NOMO-1 treated with DMSO at 0.1 percent for 48 hours (cell line): Measurements from ENCODE around the gene SNRNP27.
"Not testable (repeated sequence)": the region's sequence is repeated elsewhere in the genome, so short reads cannot be mapped to it uniquely, and the experiment has no call there.

Source experiments
- DNase-seq: peaks from one replicate; lab custom pipeline; 2025; ENCODE audit not compliant: unreplicated experiment; lab: John Stamatoyannopoulos, UW

The SNRNP27 gene

DNA sequence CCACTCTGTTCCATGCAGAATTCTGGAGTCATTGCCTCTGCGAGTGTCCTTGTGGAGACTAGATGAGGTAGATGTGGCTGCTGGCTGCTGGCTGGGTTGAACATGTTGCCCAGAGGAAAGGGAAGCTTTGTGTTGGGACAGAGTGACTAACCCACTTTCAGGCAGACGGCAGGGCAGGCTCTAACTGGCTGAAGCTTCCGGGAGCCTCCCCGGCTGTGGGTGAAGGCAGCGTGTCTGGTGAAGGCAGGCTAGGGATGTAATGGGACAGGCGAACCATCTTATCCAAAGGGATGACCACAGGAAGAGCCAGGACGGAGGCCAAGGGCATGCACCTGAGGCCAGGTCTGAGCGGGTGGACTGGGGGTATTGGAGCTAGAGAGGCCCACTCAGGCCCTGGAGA lies 51.7 kb downstream of the SNRNP27 start:
- peak; percentile 87 for DNase-seq

DNA sequence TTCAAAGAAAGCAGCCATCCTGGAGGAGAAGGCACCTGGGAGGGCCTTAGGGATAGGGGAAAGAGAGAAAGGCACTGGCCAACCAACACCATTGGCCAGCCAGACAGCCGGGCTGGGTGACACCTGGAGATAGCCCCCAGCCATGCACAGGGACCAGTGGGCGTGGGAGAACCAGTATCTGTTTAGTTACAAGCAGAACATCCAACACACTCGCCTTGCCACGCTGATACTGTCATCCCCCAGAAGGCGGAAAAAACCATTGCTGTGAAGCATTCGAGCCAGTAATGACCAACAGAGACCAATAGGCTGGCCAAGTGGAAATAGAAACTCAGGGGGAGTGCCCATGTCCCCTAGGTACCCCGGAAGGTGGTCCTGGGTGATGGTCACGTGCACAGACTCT lies 52.2 kb downstream of the SNRNP27 start:
- DNase-seq = no peak

DNA sequence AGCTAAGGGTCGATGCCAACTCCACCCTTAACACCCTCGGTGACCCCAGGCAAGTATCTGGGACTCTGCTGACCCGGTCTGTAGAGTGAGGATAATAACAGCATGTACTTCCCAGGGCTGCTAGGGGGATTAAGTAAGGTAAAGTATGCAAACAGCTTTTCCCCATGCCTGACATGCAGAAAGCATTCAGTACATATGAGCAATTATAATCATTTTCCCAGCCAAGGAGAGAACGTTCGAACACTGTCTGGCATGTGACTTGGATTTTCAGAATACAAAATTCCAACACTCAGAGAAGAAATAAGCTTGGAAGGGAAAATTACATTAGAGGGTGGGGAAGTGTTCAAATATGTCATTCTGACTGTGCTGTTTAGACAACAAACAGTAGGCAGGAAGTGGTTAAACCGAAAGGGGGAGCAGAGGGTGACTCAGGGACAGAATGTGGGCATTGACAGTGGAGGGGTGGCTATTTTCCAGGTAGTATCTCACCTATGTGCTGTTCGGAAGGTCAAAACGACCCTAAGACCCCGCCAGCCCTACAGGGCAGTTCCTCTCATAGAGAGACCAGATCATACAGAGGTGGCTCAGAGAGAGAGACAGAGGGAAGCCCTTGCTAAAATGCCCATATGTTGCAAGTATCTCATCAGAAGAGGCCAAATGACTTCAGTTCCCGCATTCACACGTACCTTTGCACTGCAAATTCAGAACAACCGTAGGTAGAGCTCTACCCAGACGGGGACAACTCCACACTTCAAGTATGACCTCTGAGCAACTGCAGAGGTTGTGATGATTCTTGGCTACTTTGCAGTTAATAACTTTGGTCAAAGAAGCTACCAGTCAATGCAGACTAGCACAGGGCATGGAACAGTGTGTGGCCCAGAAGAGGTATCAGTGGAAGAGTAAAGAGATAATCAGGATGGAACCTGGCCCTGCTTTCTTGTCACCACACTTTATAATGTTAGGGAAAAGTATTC lies 52.9 kb downstream of the SNRNP27 start:
- peak; percentile 86 for DNase-seq

DNA sequence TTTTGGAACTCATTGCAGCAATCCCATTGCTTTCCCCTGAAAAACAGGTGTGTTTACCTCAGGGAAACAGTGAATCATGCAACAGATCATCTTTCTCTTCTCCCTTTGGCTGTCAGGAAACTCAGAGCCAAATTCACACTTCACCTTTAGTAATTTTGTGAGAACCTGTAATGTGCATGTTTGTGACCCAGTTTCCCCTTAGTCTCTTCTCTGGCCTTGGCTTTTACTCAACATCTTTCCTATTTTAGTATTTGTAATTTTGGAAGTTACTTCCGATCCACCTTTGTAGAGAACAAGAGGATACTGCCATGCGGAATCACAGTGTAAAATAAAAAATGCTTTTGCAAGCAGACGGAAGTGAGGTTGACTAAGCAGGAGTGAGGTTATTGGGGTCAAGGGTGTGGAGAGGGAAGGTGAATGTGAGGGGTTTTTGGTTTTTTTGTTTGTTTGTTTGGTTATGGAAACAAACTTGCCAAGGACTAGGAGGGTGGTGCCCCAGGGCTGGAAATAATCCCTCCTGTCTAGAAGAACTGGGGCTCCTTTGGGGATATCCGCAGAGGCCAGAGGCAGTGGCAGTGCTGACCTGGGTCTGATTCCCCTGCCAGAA lies 53.7 kb downstream of the SNRNP27 start:
- DNase-seq = no peak

DNA sequence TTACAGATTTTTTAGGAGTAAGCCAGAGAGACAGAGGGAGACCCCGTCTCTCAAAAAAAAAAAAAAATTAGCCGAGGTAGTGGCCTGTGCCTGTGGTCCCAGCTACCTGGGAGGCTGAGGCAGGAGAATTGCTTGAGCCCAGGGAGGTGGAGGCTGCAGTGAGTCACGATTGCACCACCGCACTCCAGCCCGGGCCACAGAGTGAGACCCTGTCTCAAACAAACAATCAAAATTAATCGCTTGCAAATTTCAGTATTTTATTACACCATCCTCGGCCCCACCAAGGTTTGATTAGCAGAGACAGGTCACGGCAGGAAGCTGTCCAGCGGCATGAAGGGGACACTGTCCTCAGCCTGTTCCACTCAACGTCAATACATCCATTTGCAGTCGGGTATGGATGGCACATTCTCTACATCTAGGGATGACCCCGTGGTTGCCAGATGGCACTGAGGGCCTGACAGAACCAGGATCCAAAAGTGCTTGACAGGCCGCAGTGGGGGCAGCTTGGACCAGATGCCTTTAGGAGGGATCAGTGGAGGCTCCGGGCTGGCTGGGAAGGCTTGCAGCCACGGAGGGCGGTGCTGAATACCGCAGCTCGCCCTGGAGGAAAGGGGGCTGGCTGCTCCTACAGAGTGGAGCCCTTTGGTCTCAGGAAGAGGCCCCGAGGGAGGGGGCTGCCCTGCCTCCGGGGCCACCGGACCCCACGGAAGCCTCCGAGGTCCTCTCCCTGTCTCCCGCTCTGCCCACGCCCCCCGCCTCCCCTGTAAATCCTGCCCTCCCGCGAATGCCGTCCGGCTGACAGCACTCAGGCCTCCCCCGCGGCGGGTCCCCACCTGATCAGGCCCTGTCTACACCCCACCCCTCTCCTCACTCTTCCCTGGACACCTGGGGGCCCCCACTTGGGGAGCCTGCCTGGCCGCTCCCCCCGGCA lies 54.5 kb downstream of the SNRNP27 start:
- no peak for DNase-seq

DNA sequence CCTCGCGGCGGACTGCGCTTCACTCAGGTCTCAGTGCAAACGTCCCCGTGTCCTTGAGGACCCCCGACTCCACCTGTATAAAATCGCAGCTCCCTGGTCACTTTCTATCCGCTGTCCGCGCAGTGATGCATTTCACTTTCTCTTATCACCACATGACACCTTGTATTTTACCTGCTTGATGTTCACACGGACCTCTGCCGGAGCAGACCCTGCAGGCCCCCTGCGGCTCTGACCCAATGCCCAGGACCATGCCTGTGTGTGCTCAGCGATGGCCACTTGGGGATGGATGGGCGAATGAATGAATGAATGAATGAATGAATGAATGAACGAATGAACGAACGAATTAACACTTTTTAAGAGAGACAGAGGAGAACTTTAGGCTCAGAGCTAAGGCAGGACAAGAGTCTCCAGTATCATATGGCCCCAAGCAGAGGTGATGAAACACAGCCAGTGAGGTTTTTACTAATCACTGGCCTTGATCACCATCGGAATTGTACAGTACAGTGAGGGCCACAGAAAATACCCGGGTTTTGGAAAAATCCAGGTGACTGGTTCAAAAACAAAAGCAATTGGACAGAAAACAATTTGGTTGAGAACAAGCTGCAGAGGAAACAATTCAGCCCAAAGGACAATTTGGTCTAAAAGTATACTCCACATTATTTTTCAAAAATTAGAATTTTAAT lies 55.3 kb downstream of the SNRNP27 start:
- DNase-seq = no peak

DNA sequence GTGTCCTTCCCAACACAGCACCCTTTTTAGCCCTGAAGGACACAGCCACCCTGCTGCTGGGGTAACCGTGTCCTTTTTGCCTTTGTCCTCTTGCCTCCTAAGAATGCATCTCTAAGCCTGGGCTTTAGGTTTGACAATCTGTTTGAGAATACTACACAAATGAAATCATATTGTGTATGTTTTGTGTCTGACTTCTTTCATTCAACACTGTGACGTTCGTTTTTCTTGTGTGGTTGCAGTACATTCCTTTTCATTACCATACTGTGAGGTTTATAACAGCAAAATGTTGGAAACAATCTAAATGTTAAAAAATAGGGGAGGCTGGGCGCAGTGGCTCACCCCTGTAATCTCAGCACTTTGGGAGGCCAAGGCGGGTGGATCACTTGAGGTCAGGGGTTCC lies 56.5 kb downstream of the SNRNP27 start:
- DNase-seq = no peak

DNA sequence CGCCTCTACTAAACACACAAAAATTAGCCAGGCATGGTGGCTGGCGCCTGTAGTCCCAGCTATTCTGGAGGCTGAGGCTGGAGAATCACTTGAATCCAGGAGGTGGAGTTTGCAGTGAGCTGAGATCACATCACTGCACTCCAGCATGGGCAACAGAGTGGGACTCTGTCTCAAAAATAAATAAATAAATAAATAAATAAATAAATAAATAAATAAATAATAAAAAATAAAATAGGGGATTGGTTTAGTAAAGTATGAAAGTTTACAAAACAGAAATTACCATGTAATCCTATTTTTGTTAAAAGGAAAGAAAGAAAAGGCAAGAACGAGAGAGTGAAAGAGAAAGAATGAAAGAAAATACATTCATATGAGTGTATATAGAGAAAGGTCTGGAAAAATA lies 56.9 kb downstream of the SNRNP27 start:
- not testable (repeated sequence) for DNase-seq

DNA sequence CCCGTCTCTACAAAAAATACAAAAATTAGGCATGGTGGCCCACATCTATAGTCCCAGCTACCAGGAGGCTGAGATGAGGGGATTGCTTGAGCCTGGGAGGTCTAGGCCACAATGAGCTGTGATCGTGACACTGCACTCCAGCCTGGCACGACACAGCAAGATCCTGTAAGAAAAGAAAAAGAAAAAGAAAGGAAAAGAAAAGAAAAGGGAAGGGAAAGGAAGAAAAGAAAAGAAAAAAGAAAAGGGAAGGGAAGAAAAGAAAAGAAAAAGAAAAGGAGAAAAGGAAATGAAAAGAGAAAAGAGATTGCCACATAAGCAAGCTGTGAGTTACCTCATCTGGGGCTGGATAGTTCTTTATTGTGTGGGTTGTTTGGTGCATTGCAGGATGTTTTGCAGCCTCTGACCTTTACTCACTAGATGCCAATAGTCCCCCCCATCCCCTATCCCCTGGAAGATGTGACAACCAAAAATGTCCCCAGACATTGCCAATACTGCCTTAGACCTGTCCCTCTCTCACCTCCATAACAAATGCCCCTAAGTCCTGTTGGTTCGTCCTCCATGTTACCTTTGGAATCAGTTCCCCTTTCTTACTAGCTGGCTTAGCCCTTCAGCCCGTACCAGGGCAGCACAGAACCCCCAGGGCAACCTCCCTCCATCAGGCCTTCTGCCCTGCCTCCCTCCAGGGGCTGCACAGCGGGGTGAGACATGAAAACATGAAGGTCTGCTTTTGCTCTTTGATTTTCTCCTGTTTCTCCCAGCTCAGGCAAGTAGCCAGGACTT lies 58.8 kb downstream of the SNRNP27 start:
- peak; percentile 56 for DNase-seq

DNA sequence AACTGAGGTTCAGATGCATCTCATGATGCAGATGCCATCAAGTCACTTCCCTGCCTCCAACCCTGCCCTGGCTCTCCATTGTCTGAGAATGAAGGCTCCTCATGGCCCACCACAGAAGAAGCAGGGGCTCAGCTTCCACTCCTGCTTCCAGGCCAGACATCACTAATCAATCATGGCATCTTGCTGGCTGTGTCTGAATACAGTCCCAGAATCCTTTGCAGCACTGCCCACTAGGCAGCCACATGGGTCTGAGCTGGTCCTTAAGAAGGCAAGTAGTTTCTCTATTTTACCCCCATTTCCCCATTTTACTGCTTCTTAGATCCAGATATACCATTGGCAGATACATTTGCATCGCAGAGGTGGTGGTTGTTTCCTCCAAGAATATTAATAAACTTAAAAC lies 60.3 kb downstream of the SNRNP27 start:
- DNase-seq = no peak
